ENCODE measurements around the gene C2CD4D. TPM values are rescaled to one million over a fixed set of nuclear protein-coding genes. Genes with fewer than 3 reads are reported as not detected.
A peak's percentile ranks its signal among the peaks of the same experiment; 100 is the strongest.

C2CD4D gene
- total RNA-seq, 4 donors from 2014 or later = 1.4 to 4.2 (median 2.3) TPM

DNA sequence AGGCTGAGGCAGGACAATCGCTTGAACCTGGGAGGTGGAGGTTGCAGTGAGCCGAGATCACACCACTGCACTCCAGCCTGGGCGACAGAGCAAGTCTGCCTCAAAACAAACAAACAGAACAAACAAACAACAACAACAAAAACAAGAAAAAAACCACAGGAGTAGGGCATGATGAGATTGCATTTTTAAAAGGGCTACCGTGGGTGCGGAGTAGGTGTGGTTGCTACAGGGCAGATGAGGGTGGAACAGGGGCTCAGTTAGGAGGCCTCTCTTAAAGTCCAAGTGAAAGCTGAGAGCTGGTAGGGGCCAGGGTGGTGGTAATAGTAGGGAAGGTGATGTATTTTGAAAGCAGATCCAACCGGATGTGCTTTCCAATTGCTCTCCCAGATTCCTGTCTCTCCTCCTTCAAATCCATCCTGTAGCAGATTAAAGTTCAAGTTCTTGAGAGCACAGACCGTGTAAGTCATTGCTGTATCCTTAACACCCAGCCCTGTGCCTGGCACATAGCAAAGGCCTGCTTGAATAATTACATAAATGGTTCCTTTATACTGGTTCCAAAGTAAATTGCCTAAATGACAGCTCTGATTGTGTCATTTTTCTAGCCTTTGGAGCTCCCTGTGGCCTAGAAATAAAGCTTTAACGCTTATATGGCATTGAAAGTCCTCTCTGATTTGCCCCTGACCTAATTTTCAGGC lies 30.2 kb downstream of the C2CD4D start:
- H3K4me3 ChIP-seq (ENCODE audit: low read depth, poor library complexity, severe bottlenecking) = no peak overlapping the region
- 60 to 70% methylated on average over 8 of the region's 8 CpGs for WGBS, 2 donors
- TF ChIP-seq POLR2A (IDR thresholded peaks at IDR 0.05) (no peak), CTCF (IDR thresholded peaks at IDR 0.05) (no peak)
- DNase-seq (ENCODE audit: low spot score in 2 of 2) = peak in 1 of 2 donors; percentile 37
- intact Hi-C loops (cut with DNase I; ENCODE audit: low total_unique reads) = no loop called here

GRCh38 chr1:151807766-151808165 lies 31.9 kb downstream of the C2CD4D start:
- TF ChIP-seq CTCF (IDR thresholded peaks at IDR 0.05) = no peak
- no peak for TF ChIP-seq POLR2A (IDR thresholded peaks at IDR 0.05)
- 57 to 79% methylated on average over 1 of the region's 1 CpG for WGBS, 2 donors
- DNase-seq (ENCODE audit: low spot score in 2 of 2) = no peak
- intact Hi-C loops (cut with DNase I; ENCODE audit: low total_unique reads) = no loop called here
- no peak overlapping the region for H3K4me3 ChIP-seq (ENCODE audit: low read depth, poor library complexity, severe bottlenecking)

DNA sequence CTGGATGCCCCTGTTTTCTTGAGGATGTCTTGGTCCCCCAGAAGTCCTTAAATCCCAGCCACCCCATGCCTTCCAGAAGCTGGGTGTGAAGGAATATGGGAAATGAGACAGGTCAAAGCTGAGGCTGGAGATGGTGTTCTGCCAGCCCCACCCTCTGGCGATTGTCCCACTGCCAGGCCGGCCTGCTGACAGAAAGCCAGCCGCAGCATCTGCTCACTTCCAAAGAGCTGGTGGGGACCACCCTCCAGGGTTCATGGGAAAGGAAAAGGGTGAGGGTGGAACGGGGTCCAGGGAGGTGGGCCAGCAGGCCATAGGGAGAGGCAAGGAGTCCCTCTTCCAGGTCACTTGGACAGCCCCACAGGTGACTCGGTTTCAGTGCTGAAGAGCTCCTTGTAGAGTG lies 32.5 kb downstream of the C2CD4D start:
- no peak overlapping the region for H3K4me3 ChIP-seq (ENCODE audit: low read depth, poor library complexity, severe bottlenecking)
- 71 to 73% methylated on average over 5 of the region's 5 CpGs for WGBS, 2 donors
- intact Hi-C loops (cut with DNase I; ENCODE audit: low total_unique reads) = no loop called here
- DNase-seq (ENCODE audit: low spot score in 2 of 2) = peak in 1 of 2 donors; percentile 64
- TF ChIP-seq CTCF (IDR thresholded peaks at IDR 0.05) (no peak), POLR2A (IDR thresholded peaks at IDR 0.05) (no peak)

DNA sequence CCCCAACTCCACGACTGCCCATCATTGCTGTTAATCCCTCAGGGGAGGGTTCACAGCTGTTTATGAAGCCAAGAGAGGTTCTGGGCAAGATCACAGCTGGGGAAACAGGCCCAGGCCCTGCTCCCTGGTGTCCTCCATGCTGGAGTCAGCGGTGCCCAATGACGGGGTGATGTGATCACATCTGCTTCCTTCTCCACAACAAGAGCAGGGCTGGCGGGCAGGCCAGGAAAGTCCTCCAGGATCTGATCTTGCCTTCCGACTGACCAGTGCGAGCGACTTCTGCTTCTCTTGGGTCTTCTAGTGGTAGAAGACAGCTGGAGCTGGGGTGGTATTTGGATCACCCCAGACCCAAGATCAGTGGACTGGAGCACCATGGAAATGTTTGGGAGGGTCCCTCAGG lies 33.5 kb downstream of the C2CD4D start:
- peak in 1 of 2 donors; percentile 79 for DNase-seq (ENCODE audit: low spot score in 2 of 2)
- intact Hi-C loops (cut with DNase I; ENCODE audit: low total_unique reads) = no loop called here
- H3K4me3 ChIP-seq (ENCODE audit: low read depth, poor library complexity, severe bottlenecking) = no peak overlapping the region
- TF ChIP-seq POLR2A (IDR thresholded peaks at IDR 0.05) (no peak), CTCF (IDR thresholded peaks at IDR 0.05) (no peak)
- WGBS, 2 donors = 86 to 91% methylated on average over 7 of the region's 7 CpGs

DNA sequence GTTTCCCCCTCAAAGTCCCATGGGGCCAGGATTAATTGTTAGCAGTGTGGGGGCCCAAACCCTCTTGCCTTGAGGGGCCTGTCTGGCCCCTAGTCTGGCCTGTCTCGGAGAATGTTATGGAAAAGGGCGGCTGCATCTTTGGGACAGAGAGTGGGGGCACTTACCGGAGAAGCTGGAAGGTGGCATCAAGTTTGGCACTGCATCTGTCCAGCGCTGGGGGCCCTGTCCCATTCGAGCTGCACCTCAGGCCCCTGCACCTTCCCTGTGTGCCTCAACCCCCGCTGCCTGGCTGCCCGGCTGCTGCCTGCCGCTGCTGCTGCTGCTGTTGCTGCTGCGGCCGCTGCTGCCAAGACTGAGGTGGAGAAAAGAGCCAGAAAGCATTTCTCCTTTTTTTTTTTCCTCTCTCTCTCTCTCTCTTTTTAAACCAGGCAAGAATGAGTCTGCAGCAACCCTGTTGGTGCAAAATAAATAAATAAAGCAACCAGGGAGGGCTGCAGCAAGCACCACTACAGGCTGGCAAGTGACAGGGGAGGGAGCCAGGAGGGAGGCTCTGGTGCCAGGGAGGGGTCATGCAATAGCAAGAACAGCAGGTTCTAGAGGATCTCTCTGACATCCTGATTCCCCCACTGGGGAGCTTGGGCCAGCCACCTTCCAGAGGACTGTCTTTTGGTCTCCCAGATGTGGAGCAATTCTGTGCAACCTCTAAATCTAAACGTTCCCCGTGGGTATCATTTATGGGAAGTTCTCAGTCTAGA lies 34.4 kb downstream of the C2CD4D start, which contains the start of gene LINGO4:
LINGO4 (minus strand) TSS at position 354 of the 755 bp plus-strand sequence. CDS start 2,715 bp downstream, outside the sequence.
- WGBS, 2 donors = 58 to 70% methylated on average over 12 of the region's 12 CpGs
- intact Hi-C loops (cut with DNase I; ENCODE audit: low total_unique reads) = no loop called here
- no peak for TF ChIP-seq POLR2A (IDR thresholded peaks at IDR 0.05)
- no peak for TF ChIP-seq CTCF (IDR thresholded peaks at IDR 0.05)
- H3K4me3 ChIP-seq (ENCODE audit: low read depth, poor library complexity, severe bottlenecking) = no peak within 1 kb of the TSS
- DNase-seq (ENCODE audit: low spot score in 2 of 2) = peak in 1 of 2 donors; percentile 80
